HepG2 (cell line): ENCODE data around the gene PFKM.

Experiments used
- ATF1 ChIP-seq: IDR thresholded peaks from 2 replicates; pipeline ENCODE4 v1.6.1; 2016; ENCODE audit warnings: mild to moderate bottlenecking, control low read depth
- ERF ChIP-seq: IDR thresholded peaks from 2 replicates; pipeline ENCODE4 v1.6.1; 2018; ENCODE audit warnings: missing biosample characterization, missing genetic modification reagents
- EZH2 ChIP-seq: conservative IDR thresholded peaks from 2 replicates; pipeline ENCODE4 v1.6.1; 2012; ENCODE audit warnings: mild to moderate bottlenecking, low read depth, low read length, moderate library complexity
- KDM1A ChIP-seq: IDR thresholded peaks from 2 replicates; pipeline ENCODE4 v1.6.1; 2016; ENCODE audit warnings: missing compliant biosample characterization
- SIN3A ChIP-seq: IDR thresholded peaks from 2 replicates; pipeline ENCODE4 v1.6.1; 2011; ENCODE audit warnings: low read depth, mild to moderate bottlenecking, control low read depth, low read length, borderline replicate concordance
- SRF ChIP-seq: IDR thresholded peaks from 2 replicates; pipeline ENCODE4 v1.6.1; 2011; ENCODE audit warnings: mild to moderate bottlenecking, low read depth, low read length, moderate library complexity
- ZSCAN25 ChIP-seq: sonication (generic); formaldehyde crosslinking; IDR thresholded peaks from 2 replicates; pipeline ENCODE4 v1.8.0; 2022; ENCODE audit warnings: mild to moderate bottlenecking, missing genetic modification reagents
- TF ChIP-seq, protein P1 (sequence below): sonication (generic); formaldehyde crosslinking; IDR thresholded peaks from 2 replicates; pipeline ENCODE4 v1.5.0; 2020; ENCODE audit warnings: mild to moderate bottlenecking, missing genetic modification reagents, moderate library complexity
- TF ChIP-seq, protein P2 (sequence below): sonication (generic); formaldehyde crosslinking; IDR thresholded peaks from 2 replicates; pipeline ENCODE4 v1.4.0; 2020; ENCODE audit warnings: missing genetic modification reagents, borderline replicate concordance
- TF ChIP-seq, protein P3 (sequence below): IDR thresholded peaks from 2 replicates; pipeline ENCODE4 v1.6.1; 2012; ENCODE audit warnings: low read depth, low read length, improper control_type of control experiment
- TF ChIP-seq, protein P4 (sequence below), 2 experiments: sonication (generic) in 1 of 2; formaldehyde crosslinking in 1 of 2; IDR thresholded peaks; 2 replicates each; pipeline versions ENCODE4 v1.5.1 to v1.6.1; 2011 to 2020; ENCODE audit warnings: borderline replicate concordance in 1 of 2, low read depth in 1 of 2, low read length in 1 of 2, mild to moderate bottlenecking in 1 of 2, missing genetic modification reagents in 1 of 2, moderate library complexity in 1 of 2

DNA sequence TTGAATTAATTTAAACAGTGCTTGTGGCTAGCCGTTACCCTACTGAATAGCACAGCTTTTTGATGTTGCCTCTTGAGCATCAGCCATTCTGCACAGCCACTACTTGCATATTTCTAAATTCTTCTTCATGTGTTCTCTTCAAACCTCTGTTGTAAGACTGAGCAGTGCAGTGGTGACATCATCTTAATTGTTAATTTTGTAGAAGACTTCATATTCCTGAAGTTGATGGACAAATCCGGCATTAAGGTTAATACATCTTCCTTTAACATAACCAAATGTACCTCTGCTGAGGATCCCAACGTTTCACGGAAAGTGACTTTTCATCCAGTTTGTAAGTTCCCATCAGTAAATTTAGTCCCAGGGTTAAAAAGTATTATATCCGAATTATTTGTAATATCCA, 38.9 kb upstream of the PFKM start:
- TF ChIP-seq, protein P1, sequence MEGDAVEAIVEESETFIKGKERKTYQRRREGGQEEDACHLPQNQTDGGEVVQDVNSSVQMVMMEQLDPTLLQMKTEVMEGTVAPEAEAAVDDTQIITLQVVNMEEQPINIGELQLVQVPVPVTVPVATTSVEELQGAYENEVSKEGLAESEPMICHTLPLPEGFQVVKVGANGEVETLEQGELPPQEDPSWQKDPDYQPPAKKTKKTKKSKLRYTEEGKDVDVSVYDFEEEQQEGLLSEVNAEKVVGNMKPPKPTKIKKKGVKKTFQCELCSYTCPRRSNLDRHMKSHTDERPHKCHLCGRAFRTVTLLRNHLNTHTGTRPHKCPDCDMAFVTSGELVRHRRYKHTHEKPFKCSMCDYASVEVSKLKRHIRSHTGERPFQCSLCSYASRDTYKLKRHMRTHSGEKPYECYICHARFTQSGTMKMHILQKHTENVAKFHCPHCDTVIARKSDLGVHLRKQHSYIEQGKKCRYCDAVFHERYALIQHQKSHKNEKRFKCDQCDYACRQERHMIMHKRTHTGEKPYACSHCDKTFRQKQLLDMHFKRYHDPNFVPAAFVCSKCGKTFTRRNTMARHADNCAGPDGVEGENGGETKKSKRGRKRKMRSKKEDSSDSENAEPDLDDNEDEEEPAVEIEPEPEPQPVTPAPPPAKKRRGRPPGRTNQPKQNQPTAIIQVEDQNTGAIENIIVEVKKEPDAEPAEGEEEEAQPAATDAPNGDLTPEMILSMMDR (CRISPR knock-in tag), result no peak
- TF ChIP-seq, protein P2, sequence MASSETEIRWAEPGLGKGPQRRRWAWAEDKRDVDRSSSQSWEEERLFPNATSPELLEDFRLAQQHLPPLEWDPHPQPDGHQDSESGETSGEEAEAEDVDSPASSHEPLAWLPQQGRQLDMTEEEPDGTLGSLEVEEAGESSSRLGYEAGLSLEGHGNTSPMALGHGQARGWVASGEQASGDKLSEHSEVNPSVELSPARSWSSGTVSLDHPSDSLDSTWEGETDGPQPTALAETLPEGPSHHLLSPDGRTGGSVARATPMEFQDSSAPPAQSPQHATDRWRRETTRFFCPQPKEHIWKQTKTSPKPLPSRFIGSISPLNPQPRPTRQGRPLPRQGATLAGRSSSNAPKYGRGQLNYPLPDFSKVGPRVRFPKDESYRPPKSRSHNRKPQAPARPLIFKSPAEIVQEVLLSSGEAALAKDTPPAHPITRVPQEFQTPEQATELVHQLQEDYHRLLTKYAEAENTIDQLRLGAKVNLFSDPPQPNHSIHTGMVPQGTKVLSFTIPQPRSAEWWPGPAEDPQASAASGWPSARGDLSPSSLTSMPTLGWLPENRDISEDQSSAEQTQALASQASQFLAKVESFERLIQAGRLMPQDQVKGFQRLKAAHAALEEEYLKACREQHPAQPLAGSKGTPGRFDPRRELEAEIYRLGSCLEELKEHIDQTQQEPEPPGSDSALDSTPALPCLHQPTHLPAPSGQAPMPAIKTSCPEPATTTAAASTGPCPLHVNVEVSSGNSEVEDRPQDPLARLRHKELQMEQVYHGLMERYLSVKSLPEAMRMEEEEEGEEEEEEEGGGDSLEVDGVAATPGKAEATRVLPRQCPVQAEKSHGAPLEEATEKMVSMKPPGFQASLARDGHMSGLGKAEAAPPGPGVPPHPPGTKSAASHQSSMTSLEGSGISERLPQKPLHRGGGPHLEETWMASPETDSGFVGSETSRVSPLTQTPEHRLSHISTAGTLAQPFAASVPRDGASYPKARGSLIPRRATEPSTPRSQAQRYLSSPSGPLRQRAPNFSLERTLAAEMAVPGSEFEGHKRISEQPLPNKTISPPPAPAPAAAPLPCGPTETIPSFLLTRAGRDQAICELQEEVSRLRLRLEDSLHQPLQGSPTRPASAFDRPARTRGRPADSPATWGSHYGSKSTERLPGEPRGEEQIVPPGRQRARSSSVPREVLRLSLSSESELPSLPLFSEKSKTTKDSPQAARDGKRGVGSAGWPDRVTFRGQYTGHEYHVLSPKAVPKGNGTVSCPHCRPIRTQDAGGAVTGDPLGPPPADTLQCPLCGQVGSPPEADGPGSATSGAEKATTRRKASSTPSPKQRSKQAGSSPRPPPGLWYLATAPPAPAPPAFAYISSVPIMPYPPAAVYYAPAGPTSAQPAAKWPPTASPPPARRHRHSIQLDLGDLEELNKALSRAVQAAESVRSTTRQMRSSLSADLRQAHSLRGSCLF, result no peak
- TF ChIP-seq SIN3A (no peak), ATF1 (CRISPR knock-in tag) (no peak), KDM1A (CRISPR knock-in tag) (no peak), SRF (no peak), ZSCAN25 (no peak), ERF (CRISPR knock-in tag) (no peak), EZH2 (no peak)
- TF ChIP-seq, protein P3, sequence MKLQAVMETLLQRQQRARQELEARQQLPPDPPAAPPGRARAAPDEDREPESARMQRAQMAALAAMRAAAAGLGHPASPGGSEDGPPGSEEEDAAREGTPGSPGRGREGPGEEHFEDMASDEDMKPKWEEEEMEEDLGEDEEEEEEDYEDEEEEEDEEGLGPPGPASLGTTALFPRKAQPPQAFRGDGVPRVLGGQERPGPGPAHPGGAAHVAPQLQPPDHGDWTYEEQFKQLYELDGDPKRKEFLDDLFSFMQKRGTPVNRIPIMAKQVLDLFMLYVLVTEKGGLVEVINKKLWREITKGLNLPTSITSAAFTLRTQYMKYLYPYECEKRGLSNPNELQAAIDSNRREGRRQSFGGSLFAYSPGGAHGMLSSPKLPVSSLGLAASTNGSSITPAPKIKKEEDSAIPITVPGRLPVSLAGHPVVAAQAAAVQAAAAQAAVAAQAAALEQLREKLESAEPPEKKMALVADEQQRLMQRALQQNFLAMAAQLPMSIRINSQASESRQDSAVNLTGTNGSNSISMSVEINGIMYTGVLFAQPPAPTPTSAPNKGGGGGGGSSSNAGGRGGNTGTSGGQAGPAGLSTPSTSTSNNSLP, result no peak
- TF ChIP-seq, protein P4, sequence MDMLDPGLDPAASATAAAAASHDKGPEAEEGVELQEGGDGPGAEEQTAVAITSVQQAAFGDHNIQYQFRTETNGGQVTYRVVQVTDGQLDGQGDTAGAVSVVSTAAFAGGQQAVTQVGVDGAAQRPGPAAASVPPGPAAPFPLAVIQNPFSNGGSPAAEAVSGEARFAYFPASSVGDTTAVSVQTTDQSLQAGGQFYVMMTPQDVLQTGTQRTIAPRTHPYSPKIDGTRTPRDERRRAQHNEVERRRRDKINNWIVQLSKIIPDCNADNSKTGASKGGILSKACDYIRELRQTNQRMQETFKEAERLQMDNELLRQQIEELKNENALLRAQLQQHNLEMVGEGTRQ (IDR thresholded peaks at IDR 0.05; ENCODE audit: low read depth, low read length), result no peak
- TF ChIP-seq, protein P4 (CRISPR knock-in tag; IDR thresholded peaks at IDR 0.05; ENCODE audit: borderline replicate concordance), result no peak
